Gastrocnemius medialis (tissue), 4 donors: ENCODE measurements around the gene MKKS. TPM values are rescaled to one million over a fixed set of nuclear protein-coding genes. Genes with fewer than 3 reads are reported as not detected.

Experiments
- ATAC-seq, 2 donors: fragments of 150-250 bp; one replicate each; pipeline ENCODE4 v1.9.1; 2016
- DNase-seq, 2 donors: peaks; one replicate each; pipeline ENCODE4 v3.0.0-alpha.2; 2019
- H3K27ac ChIP-seq, 4 donors: fragments of 200-600 bp; sonication (generic); 1 replicate in 1 of 4; 2 replicates in 3 of 4; pipeline ENCODE4 v1.5.1; 2016 to 2018; ENCODE audit warnings: mild to moderate bottlenecking in 2 of 4, moderate library complexity in 1 of 4
- H3K27me3 ChIP-seq, 3 donors: fragments of 200-600 bp; sonication (generic) in 2 of 3; 1 replicate in 1 of 3; 2 replicates in 2 of 3; pipeline versions ENCODE4 v1.5.1 to v1.6.0; 2016 to 2019; ENCODE audit warnings: mild to moderate bottlenecking in 1 of 3, moderate library complexity in 1 of 3
- H3K36me3 ChIP-seq, 2 donors: fragments of 200-600 bp; sonication (generic) in 1 of 2; one replicate each; pipeline ENCODE4 v1.5.1; 2017 to 2018
- H3K4me1 ChIP-seq, 2 donors: fragments of 200-600 bp; sonication (generic) in 1 of 2; one replicate each; pipeline ENCODE4 v1.5.1; 2016 to 2017; ENCODE audit warnings: mild to moderate bottlenecking in 2 of 2
- H3K4me3 ChIP-seq, 4 donors: fragments of 200-600 bp; sonication (generic) in 3 of 4; 1 replicate in 1 of 4; 2 replicates in 3 of 4; pipeline ENCODE4 v1.5.1; 2016 to 2019; ENCODE audit warnings: mild to moderate bottlenecking in 2 of 4
- H3K9me3 ChIP-seq, 3 donors: fragments of 200-600 bp; sonication (generic) in 2 of 3; 1 replicate in 1 of 3; 2 replicates in 2 of 3; pipeline ENCODE4 v1.5.1; 2016 to 2019
- CTCF ChIP-seq, 5 experiments: fragments of 450-650 bp in 3 of 5; fragments of 200-600 bp in 2 of 5; sonication (generic) in 2 of 5; IDR thresholded peaks in 4 of 5; conservative IDR thresholded peaks in 1 of 5; 1 replicate in 4 of 5; 2 replicates in 1 of 5; pipeline ENCODE4 v1.5.1; 2016 to 2019; ENCODE audit warnings: antibody characterized with exemption in 5 of 5, mild to moderate bottlenecking in 3 of 5, moderate library complexity in 3 of 5
- POLR2A ChIP-seq, 2 donors: fragments of 450-650 bp; IDR thresholded peaks; one replicate each; pipeline ENCODE4 v1.6.1; 2017; ENCODE audit warnings: antibody characterized with exemption in 2 of 2, mild to moderate bottlenecking in 2 of 2, moderate library complexity in 2 of 2
- in situ Hi-C, 4 donors: fragments of 200-750 bp; cut with MboI; loops; one replicate each; pipeline versions ENCODE4 v1.15.0 to v1.8.0; 2017; ENCODE audit warnings: low sequenced_read_pairs in 4 of 4
- intact Hi-C: fragments of 100-400 bp; cut with DNase I; formaldehyde crosslinking; loops from one replicate; pipeline ENCODE4 v1.15.1; 2023; ENCODE audit warnings: low total_unique reads
- total RNA-seq, 4 donors: library from RNA; depleted of rRNA; stranded (reverse); fragments of >200 nt; gene quantifications; one replicate each; pipeline versions ENCODE4 v1.1.0 to v1.2.3, GENCODE V29; 2016

MKKS gene
- total RNA-seq, 4 donors from 2014 or later: 8.1 to 15.2 (median 14.6) TPM

- H3K4me3 ChIP-seq: no peak overlapping the region
- no peaks in the 10 kb centered on the region for H3K4me1 ChIP-seq
- in situ Hi-C loops: no loop called here
- H3K9me3 ChIP-seq: no peaks in the 10 kb centered on the region
- DNase-seq (no peak), ATAC-seq (no peak)
- H3K36me3 ChIP-seq: no peaks in the 10 kb centered on the region
- no peak for TF ChIP-seq CTCF (IDR thresholded peaks at IDR 0.05 in 4 of 5, conservative IDR thresholded peaks at IDR 0.05 in 1 of 5)
- TF ChIP-seq POLR2A (IDR thresholded peaks at IDR 0.05): no peak
- no peak overlapping the region for H3K27ac ChIP-seq
- intact Hi-C loops: no loop called here
- H3K27me3 ChIP-seq: no peaks in the 10 kb centered on the region
These were observed 65.9 kb downstream of the MKKS start for GRCh38 chr20:10367943-10368701.

DNA sequence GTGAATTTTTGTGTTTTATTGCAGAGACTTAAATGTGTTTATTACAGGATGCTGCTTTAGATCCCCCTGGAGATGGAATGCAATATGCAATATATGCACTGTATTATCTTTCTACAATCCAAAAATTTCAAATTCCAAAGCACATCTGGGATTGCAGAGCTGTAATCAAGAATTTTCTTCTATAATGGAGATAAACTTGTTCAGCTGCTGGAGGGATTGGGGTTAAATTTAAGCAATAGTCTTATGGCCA is 66.4 kb downstream of the MKKS start:
- Histone ChIP-seq H3K27me3 (no peaks in the 10 kb centered on the region), H3K4me1 (no peaks in the 10 kb centered on the region)
- intact Hi-C loops: no loop called here

DNA sequence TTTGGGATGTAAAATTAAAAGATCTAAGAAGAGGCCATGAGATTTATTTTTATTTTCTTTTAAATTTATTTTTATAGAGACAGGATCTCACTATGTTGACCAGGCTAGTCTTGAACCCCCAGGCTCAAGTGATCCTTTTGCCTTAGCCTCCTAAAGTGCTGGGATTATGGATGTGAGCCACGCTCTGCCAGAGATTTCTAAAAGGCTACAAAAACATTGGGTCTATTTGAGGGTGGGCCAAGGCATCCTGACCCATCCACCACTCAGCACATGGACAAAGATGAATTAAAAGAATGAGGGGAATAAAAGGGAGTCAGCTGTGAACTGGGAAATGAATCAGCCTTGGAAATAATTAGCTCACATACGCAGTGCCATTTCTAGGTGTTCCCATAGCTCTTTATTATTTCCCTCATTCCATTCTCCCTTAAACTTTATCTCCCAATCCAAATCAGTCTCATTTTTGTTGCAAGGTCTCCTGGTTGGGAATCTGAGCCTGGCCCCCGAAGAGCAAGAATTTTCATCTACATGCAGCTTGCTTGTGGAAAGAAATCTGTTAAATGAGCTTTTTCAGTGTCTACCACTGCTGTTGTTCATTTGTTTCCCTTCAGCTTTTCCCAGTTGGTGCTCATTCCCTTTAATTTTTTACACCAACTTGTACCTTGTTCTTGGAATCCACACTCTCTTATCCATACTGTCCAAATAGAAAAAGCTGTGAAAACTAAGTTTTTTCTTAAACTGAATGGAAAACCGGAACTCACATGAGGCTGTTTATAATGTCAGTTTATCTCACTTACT is 66.9 kb downstream of the MKKS start:
- no peak overlapping the region for H3K4me3 ChIP-seq
- intact Hi-C loops (no loop called here), in situ Hi-C loops (no loop called here)
- TF ChIP-seq POLR2A (IDR thresholded peaks at IDR 0.05) (no peak), CTCF (IDR thresholded peaks at IDR 0.05 in 4 of 5, conservative IDR thresholded peaks at IDR 0.05 in 1 of 5) (no peak)
- no peaks in the 10 kb centered on the region for H3K36me3 ChIP-seq
- H3K9me3 ChIP-seq: no peaks in the 10 kb centered on the region
- H3K27me3 ChIP-seq: no peaks in the 10 kb centered on the region
- DNase-seq (no peak), ATAC-seq (no peak)
- no peaks in the 10 kb centered on the region for H3K4me1 ChIP-seq
- no peak overlapping the region for H3K27ac ChIP-seq

More for the DNA sequence above, 66.4 kb downstream of the MKKS start:
- DNase-seq (no peak), ATAC-seq (no peak)
- Histone ChIP-seq H3K27ac (no peak overlapping the region), H3K36me3 (no peaks in the 10 kb centered on the region), H3K9me3 (no peaks in the 10 kb centered on the region), H3K4me3 (no peak overlapping the region)
- no peak for TF ChIP-seq CTCF (IDR thresholded peaks at IDR 0.05 in 4 of 5, conservative IDR thresholded peaks at IDR 0.05 in 1 of 5)
- TF ChIP-seq POLR2A (IDR thresholded peaks at IDR 0.05): no peak
- in situ Hi-C loops: no loop called here

GRCh38 chr20:10362674-10363073 is 71.3 kb downstream of the MKKS start:
- Histone ChIP-seq H3K9me3 (no peaks in the 10 kb centered on the region), H3K4me1 (peaks cover 0 to 5% of the 10 kb centered on the region in 2 donors), H3K4me3 (no peak overlapping the region), H3K36me3 (no peaks in the 10 kb centered on the region), H3K27ac (no peak overlapping the region), H3K27me3 (no peaks in the 10 kb centered on the region)
- intact Hi-C loops (no loop called here), in situ Hi-C loops (no loop called here)
- no peak for TF ChIP-seq POLR2A (IDR thresholded peaks at IDR 0.05)
- TF ChIP-seq CTCF (IDR thresholded peaks at IDR 0.05 in 4 of 5, conservative IDR thresholded peaks at IDR 0.05 in 1 of 5): no peak
- DNase-seq (no peak), ATAC-seq (no peak)
